WTC11 (cell line): ENCODE data around the gene ADCY1.

Experiments
- GABPB1 ChIP-seq: sonication (generic); formaldehyde crosslinking; IDR thresholded peaks from 2 replicates; pipeline ENCODE4 v1.8.1; 2023; ENCODE audit warnings: mild to moderate bottlenecking, missing genetic modification reagents
- IRF1 ChIP-seq: sonication (generic); formaldehyde crosslinking; IDR thresholded peaks from 2 replicates; pipeline ENCODE4 v1.8.0; 2023; ENCODE audit warnings: missing genetic modification reagents
- MYBL2 ChIP-seq: sonication (generic); formaldehyde crosslinking; IDR thresholded peaks from 2 replicates; pipeline ENCODE4 v1.8.1; 2023; ENCODE audit warnings: mild to moderate bottlenecking, moderate library complexity, missing genetic modification reagents
- NFE2L1 ChIP-seq: sonication (generic); formaldehyde crosslinking; IDR thresholded peaks from 2 replicates; pipeline ENCODE4 v1.8.1; 2023; ENCODE audit warnings: missing genetic modification reagents
- NFYB ChIP-seq: sonication (generic); formaldehyde crosslinking; conservative IDR thresholded peaks from 2 replicates; pipeline ENCODE4 v1.8.0; 2022; ENCODE audit warnings: low read depth, missing genetic modification reagents
- PREB ChIP-seq: sonication (generic); formaldehyde crosslinking; IDR thresholded peaks from 2 replicates; pipeline ENCODE4 v1.8.1; 2022; ENCODE audit warnings: mild to moderate bottlenecking, missing genetic modification reagents, moderate library complexity, borderline replicate concordance
- TP53 ChIP-seq: sonication (generic); formaldehyde crosslinking; IDR thresholded peaks from 2 replicates; pipeline ENCODE4 v1.8.1; 2023; ENCODE audit warnings: mild to moderate bottlenecking, missing genetic modification reagents
- ZNF121 ChIP-seq: sonication (generic); formaldehyde crosslinking; IDR thresholded peaks from 2 replicates; pipeline ENCODE4 v1.8.0; 2023; ENCODE audit warnings: missing genetic modification reagents
- ZNF317 ChIP-seq: sonication (generic); formaldehyde crosslinking; IDR thresholded peaks from 2 replicates; pipeline ENCODE4 v1.8.1; 2023; ENCODE audit warnings: low read depth, mild to moderate bottlenecking, moderate library complexity, missing genetic modification reagents, borderline replicate concordance
- TF ChIP-seq, protein P1 (sequence below): fragments of 200-600 bp; IDR thresholded peaks from 2 replicates; pipeline ENCODE4 v1.8.0; 2022; ENCODE audit warnings: antibody characterized with exemption
- TF ChIP-seq, protein P2 (sequence below): sonication (generic); formaldehyde crosslinking; IDR thresholded peaks from 2 replicates; pipeline ENCODE4 v1.8.0; 2022; ENCODE audit warnings: mild to moderate bottlenecking, missing genetic modification reagents
- TF ChIP-seq, protein P3 (sequence below): sonication (generic); formaldehyde crosslinking; IDR thresholded peaks from 2 replicates; pipeline ENCODE4 v1.8.1; 2023; ENCODE audit warnings: mild to moderate bottlenecking, missing genetic modification reagents, borderline replicate concordance
- TF ChIP-seq, protein P4 (sequence below): sonication (generic); formaldehyde crosslinking; IDR thresholded peaks from 2 replicates; pipeline ENCODE4 v1.8.1; 2023; ENCODE audit warnings: mild to moderate bottlenecking, moderate library complexity, missing genetic modification reagents

GRCh38 chr7:45568536-45569289 lies 5.5 kb upstream of the ADCY1 start:
- TF ChIP-seq TP53 (CRISPR knock-in tag), result no peak
- TF ChIP-seq, protein P1, sequence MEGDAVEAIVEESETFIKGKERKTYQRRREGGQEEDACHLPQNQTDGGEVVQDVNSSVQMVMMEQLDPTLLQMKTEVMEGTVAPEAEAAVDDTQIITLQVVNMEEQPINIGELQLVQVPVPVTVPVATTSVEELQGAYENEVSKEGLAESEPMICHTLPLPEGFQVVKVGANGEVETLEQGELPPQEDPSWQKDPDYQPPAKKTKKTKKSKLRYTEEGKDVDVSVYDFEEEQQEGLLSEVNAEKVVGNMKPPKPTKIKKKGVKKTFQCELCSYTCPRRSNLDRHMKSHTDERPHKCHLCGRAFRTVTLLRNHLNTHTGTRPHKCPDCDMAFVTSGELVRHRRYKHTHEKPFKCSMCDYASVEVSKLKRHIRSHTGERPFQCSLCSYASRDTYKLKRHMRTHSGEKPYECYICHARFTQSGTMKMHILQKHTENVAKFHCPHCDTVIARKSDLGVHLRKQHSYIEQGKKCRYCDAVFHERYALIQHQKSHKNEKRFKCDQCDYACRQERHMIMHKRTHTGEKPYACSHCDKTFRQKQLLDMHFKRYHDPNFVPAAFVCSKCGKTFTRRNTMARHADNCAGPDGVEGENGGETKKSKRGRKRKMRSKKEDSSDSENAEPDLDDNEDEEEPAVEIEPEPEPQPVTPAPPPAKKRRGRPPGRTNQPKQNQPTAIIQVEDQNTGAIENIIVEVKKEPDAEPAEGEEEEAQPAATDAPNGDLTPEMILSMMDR, result no peak
- TF ChIP-seq ZNF317 (CRISPR knock-in tag), result no peak
- no peak for TF ChIP-seq MYBL2 (CRISPR knock-in tag)
- TF ChIP-seq IRF1 (CRISPR knock-in tag), result no peak
- no peak for TF ChIP-seq NFYB (CRISPR knock-in tag)
- TF ChIP-seq, protein P2, sequence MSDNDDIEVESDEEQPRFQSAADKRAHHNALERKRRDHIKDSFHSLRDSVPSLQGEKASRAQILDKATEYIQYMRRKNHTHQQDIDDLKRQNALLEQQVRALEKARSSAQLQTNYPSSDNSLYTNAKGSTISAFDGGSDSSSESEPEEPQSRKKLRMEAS, result no peak
- TF ChIP-seq, protein P3, sequence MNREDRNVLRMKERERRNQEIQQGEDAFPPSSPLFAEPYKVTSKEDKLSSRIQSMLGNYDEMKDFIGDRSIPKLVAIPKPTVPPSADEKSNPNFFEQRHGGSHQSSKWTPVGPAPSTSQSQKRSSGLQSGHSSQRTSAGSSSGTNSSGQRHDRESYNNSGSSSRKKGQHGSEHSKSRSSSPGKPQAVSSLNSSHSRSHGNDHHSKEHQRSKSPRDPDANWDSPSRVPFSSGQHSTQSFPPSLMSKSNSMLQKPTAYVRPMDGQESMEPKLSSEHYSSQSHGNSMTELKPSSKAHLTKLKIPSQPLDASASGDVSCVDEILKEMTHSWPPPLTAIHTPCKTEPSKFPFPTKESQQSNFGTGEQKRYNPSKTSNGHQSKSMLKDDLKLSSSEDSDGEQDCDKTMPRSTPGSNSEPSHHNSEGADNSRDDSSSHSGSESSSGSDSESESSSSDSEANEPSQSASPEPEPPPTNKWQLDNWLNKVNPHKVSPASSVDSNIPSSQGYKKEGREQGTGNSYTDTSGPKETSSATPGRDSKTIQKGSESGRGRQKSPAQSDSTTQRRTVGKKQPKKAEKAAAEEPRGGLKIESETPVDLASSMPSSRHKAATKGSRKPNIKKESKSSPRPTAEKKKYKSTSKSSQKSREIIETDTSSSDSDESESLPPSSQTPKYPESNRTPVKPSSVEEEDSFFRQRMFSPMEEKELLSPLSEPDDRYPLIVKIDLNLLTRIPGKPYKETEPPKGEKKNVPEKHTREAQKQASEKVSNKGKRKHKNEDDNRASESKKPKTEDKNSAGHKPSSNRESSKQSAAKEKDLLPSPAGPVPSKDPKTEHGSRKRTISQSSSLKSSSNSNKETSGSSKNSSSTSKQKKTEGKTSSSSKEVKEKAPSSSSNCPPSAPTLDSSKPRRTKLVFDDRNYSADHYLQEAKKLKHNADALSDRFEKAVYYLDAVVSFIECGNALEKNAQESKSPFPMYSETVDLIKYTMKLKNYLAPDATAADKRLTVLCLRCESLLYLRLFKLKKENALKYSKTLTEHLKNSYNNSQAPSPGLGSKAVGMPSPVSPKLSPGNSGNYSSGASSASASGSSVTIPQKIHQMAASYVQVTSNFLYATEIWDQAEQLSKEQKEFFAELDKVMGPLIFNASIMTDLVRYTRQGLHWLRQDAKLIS (CRISPR knock-in tag), result no peak
- TF ChIP-seq, protein P4, sequence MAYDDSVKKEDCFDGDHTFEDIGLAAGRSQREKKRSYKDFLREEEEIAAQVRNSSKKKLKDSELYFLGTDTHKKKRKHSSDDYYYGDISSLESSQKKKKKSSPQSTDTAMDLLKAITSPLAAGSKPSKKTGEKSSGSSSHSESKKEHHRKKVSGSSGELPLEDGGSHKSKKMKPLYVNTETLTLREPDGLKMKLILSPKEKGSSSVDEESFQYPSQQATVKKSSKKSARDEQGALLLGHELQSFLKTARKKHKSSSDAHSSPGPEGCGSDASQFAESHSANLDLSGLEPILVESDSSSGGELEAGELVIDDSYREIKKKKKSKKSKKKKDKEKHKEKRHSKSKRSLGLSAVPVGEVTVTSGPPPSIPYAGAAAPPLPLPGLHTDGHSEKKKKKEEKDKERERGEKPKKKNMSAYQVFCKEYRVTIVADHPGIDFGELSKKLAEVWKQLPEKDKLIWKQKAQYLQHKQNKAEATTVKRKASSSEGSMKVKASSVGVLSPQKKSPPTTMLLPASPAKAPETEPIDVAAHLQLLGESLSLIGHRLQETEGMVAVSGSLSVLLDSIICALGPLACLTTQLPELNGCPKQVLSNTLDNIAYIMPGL, result no peak
- no peak for TF ChIP-seq ZNF121 (CRISPR knock-in tag)
- no peak for TF ChIP-seq PREB (CRISPR knock-in tag)
- no peak for TF ChIP-seq GABPB1 (CRISPR knock-in tag)
- TF ChIP-seq NFE2L1 (CRISPR knock-in tag), result no peak
